SU-DHL-6 (cell line): ENCODE data around the gene HOXD11.

ENCODE experiments used
- H2AFZ ChIP-seq: fragments of 200-600 bp; sonication (generic); 2 replicates; pipeline ENCODE4 v1.6.1; 2014; ENCODE audit warnings: low read depth, mild to moderate bottlenecking, moderate library complexity, mixed read lengths, antibody characterized with exemption, low read length; ENCODE audit not compliant: severe bottlenecking
- H3F3A ChIP-seq: fragments of 200-600 bp; shearing (Covaris generic); 2 replicates; pipeline ENCODE4 v1.6.0; 2016; ENCODE audit warnings: antibody characterized with exemption, mild to moderate bottlenecking; ENCODE audit not compliant: insufficient read depth
- H3K27ac ChIP-seq: fragments of 200-600 bp; sonication (generic); 2 replicates; pipeline ENCODE4 v1.5.1; 2016; ENCODE audit warnings: low read depth, mild to moderate bottlenecking, low read length, moderate library complexity, mixed read lengths
- H3K27me3 ChIP-seq: fragments of 200-600 bp; sonication (generic), shearing (Covaris generic); 2 replicates; pipeline ENCODE4 v1.6.0; 2014; ENCODE audit warnings: mild to moderate bottlenecking, low read length
- H3K36me3 ChIP-seq: fragments of 200-600 bp; sonication (generic); 2 replicates; pipeline ENCODE4 v1.6.1; 2014; ENCODE audit warnings: mild to moderate bottlenecking, low read length, mixed read lengths
- H3K4me2 ChIP-seq: fragments of 300-600, 200-600 bp; shearing (Covaris generic), sonication (generic); 2 replicates; pipeline ENCODE4 v1.6.0; 2014; ENCODE audit warnings: low read length, low read depth, mild to moderate bottlenecking; ENCODE audit not compliant: poor library complexity, severe bottlenecking
- H3K4me3 ChIP-seq: fragments of 200-600 bp; sonication (generic); 2 replicates; pipeline ENCODE4 v1.5.1; 2014; ENCODE audit warnings: antibody characterized with exemption, low read length, mild to moderate bottlenecking, mixed read lengths; ENCODE audit not compliant: insufficient read depth, poor library complexity, severe bottlenecking
- H3K79me2 ChIP-seq: fragments of 200-600 bp; sonication (generic); 2 replicates; pipeline ENCODE4 v1.6.1; 2014; ENCODE audit warnings: mild to moderate bottlenecking, low read length, moderate library complexity; ENCODE audit not compliant: insufficient read depth
- H3K9ac ChIP-seq: fragments of 200-600 bp; sonication (generic); 2 replicates; pipeline ENCODE4 v1.7.0; 2014; ENCODE audit warnings: mild to moderate bottlenecking, low read length
- H3K9me2 ChIP-seq: fragments of 200-600 bp; sonication (generic); replicated peaks from 2 replicates; pipeline ENCODE4 v1.6.1; 2014; ENCODE audit warnings: low read length; ENCODE audit not compliant: insufficient read depth
- H3K9me3 ChIP-seq: fragments of 200-600 bp; sonication (generic); 2 replicates; pipeline ENCODE4 v1.6.1; 2014; ENCODE audit warnings: low read length, mixed read lengths; ENCODE audit not compliant: insufficient read depth
- H4K20me1 ChIP-seq: fragments of 200-600 bp; sonication (generic); 2 replicates; pipeline ENCODE4 v1.6.1; 2014; ENCODE audit warnings: low read depth, mild to moderate bottlenecking, antibody characterized with exemption, low read length, moderate library complexity, mixed read lengths
- EZH2phosphoT487 ChIP-seq: fragments of 200-600 bp; sonication (generic), shearing (Covaris generic); conservative IDR thresholded peaks from 2 replicates; pipeline ENCODE4 v1.6.1; 2018; ENCODE audit warnings: mild to moderate bottlenecking, antibody characterized with exemption, low read length, moderate library complexity, mixed read lengths
- TF ChIP-seq, protein P1 (sequence below): fragments of 200-600 bp; sonication (generic); IDR thresholded peaks from one replicate; pipeline ENCODE4 v1.5.1; 2017; ENCODE audit warnings: antibody characterized with exemption, mild to moderate bottlenecking, low read length, moderate library complexity; ENCODE audit not compliant: insufficient read depth, poor library complexity, severe bottlenecking

Gene HOXD11

DNA sequence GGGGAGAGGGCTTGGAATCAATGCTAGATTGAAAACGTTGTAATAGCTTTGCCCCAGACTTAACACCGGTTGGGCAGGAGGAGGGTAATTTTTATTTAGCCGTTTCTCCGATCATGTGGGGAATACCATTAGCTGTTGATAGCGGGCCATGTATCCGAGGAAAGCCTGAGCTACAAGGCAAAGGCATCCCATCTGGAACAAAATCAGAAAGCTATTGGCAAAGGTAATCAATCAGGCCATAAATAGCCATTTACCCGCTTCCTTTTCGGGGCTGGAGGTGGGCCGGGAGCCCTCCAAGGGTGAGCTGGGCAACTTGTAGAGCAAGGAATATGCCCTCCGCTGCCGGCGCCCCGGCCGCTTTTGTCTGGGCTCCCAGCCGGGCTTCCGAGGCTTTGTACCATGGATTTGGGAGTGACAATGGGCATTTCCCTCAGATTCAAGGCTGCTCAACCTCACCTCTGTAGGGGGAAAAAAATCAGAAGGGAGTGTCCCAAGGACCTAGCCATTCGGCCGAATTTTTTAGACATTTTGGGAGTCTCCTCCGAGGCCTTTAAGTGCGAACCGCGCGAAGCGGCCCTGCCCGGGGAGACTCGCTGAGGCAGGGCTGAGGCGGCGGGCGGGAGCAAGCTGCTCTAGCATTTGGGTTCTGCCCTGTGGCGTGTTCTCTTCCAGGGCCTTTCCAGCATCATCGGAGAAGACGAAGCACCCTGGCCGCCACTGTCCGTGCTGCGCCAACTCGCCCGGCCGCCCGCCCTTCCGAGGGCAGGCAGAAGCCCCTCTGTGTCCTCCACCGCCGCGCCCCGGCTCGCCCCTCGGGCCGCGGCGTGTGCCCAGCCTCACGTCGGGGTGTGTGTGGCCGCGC is 14.3 kb downstream of the HOXD11 start:
- Histone ChIP-seq H3K27ac (no peak overlapping the region), H3K9me2 (no peaks in the 10 kb centered on the region), H3K36me3 (no peaks in the 10 kb centered on the region), H4K20me1 (no peaks in the 10 kb centered on the region), H3K4me3 (no peak overlapping the region), H3K79me2 (no peaks in the 10 kb centered on the region), H3K9me3 (no peaks in the 10 kb centered on the region), H3K27me3 (no peaks in the 10 kb centered on the region), H3K4me2 (no peak overlapping the region), H2AFZ (no peak overlapping the region), H3K9ac (no peak overlapping the region), H3F3A (no peaks in the 10 kb centered on the region)
- no peak for TF ChIP-seq EZH2phosphoT487
- TF ChIP-seq, protein P1, sequence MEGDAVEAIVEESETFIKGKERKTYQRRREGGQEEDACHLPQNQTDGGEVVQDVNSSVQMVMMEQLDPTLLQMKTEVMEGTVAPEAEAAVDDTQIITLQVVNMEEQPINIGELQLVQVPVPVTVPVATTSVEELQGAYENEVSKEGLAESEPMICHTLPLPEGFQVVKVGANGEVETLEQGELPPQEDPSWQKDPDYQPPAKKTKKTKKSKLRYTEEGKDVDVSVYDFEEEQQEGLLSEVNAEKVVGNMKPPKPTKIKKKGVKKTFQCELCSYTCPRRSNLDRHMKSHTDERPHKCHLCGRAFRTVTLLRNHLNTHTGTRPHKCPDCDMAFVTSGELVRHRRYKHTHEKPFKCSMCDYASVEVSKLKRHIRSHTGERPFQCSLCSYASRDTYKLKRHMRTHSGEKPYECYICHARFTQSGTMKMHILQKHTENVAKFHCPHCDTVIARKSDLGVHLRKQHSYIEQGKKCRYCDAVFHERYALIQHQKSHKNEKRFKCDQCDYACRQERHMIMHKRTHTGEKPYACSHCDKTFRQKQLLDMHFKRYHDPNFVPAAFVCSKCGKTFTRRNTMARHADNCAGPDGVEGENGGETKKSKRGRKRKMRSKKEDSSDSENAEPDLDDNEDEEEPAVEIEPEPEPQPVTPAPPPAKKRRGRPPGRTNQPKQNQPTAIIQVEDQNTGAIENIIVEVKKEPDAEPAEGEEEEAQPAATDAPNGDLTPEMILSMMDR, result no peak

DNA sequence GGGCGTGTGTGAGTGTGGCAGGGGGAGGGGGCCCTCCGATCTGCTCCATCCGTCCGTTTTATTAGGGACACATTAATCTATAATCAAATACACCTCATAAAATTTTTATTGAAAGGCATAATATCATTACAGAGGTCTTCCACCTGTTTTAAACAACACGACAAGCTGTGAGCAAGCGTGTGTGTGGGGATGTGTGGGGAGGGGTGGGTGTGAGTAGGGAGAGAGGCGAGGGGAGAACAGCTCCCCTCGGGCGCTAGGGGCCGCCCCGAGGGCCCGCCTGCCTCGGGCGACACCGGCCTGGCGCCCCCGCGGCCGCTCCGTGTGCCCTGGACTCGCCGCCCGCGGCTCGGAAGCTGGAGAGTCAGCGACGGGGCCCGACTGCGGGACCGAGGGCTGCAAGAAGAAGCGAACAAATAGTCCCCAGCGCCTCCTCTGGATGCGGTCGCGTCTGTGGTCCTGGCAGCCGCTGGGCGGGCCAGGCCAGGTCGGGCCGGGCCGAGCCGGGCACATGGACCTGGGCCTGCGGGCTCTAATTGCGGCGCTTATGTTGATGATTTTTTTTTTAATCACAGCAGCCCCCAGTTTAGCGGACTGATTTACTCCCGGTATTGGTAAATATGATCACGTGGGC is 15.1 kb downstream of the HOXD11 start:
- TF ChIP-seq, protein P1, result no peak
- no peak for TF ChIP-seq EZH2phosphoT487
- Histone ChIP-seq H3K79me2 (no peaks in the 10 kb centered on the region), H4K20me1 (no peaks in the 10 kb centered on the region), H3K36me3 (no peaks in the 10 kb centered on the region), H3K27me3 (no peaks in the 10 kb centered on the region), H2AFZ (no peak overlapping the region), H3K4me2 (no peak overlapping the region), H3K9me3 (no peaks in the 10 kb centered on the region), H3K27ac (no peak overlapping the region), H3F3A (no peaks in the 10 kb centered on the region), H3K9ac (no peak overlapping the region), H3K4me3 (no peak overlapping the region), H3K9me2 (no peaks in the 10 kb centered on the region)

DNA sequence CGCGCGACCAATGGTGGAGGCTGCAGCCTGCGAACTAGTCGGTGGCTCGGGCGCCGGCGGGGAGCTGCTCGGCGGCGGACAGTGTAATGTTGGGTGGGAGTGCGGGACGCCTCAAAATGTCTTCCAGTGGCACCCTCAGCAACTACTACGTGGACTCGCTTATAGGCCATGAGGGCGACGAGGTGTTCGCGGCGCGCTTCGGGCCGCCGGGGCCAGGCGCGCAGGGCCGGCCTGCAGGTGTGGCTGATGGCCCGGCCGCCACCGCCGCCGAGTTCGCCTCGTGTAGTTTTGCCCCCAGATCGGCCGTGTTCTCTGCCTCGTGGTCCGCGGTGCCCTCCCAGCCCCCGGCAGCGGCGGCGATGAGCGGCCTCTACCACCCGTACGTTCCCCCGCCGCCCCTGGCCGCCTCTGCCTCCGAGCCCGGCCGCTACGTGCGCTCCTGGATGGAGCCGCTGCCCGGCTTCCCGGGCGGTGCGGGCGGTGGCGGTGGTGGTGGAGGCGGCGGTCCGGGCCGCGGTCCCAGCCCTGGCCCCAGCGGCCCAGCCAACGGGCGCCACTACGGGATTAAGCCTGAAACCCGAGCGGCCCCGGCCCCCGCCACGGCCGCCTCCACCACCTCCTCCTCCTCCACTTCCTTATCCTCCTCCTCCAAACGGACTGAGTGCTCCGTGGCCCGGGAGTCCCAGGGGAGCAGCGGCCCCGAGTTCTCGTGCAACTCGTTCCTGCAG is 15.8 kb downstream of the HOXD11 start, which contains the start of gene HOXD9:
Gene HOXD9 (plus strand): TSS at position 37 of the 728 bp plus-strand sequence. CDS start 50 bp downstream, at position 87.
- Histone ChIP-seq H4K20me1 (no peaks in the 10 kb centered on the region), H3K9me3 (no peaks in the 10 kb centered on the region), H3K27me3 (no peaks in the 10 kb centered on the region), H3K4me2 (no peak within 1 kb of the TSS), H3K9ac (no peak within 1 kb of the TSS), H3F3A (no peaks in the 10 kb centered on the region), H2AFZ (no peak within 1 kb of the TSS), H3K36me3 (no peaks in the 10 kb centered on the region), H3K27ac (no peak within 1 kb of the TSS), H3K4me3 (no peak within 1 kb of the TSS), H3K9me2 (no peaks in the 10 kb centered on the region), H3K79me2 (no peaks in the 10 kb centered on the region)
- TF ChIP-seq, protein P1, result no peak
- TF ChIP-seq EZH2phosphoT487, result no peak
